Skin epidermis (tissue), 12 donors: Measurements from ENCODE around the gene LGR6.
"Not testable (repeated sequence)": the region's sequence is repeated elsewhere in the genome, so short reads cannot be mapped to it uniquely, and the experiment has no call there.

Experiments
- H3K27ac ChIP-seq, 21 experiments: fragments of 200-600 bp; sonication (generic) in 11 of 21; one replicate each; pipeline ENCODE4 v1.5.0; 2020; ENCODE audit warnings: mild to moderate bottlenecking in 3 of 21, inconsistent platforms in 2 of 21, moderate library complexity in 2 of 21
- H3K4me3 ChIP-seq, 7 experiments: fragments of 200-600 bp; sonication (generic) in 2 of 7; one replicate each; pipeline ENCODE4 v1.5.0; 2020; ENCODE audit warnings: inconsistent platforms in 2 of 7, mild to moderate bottlenecking in 2 of 7, moderate library complexity in 1 of 7

The LGR6 gene

DNA sequence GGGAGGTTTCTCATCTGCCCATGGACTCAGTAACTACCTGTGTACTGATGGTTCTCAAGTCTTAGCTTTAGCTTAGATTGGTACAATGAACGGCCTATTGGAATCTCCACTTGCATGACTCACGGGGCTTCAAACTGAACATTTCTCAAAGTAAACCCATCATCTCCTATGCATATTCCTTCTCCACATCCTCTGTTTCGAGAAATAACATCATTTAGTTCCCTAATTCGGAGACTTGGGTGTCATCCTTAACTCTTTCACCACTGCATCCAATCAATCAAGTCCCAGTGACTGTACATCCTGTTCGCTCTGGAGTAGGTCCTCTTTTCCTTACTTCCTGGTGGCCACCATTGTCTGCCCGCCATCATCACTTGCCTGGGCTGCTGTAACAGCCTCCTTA lies 55.8 kb downstream of the LGR6 start:
- Histone ChIP-seq H3K27ac (peak overlapping the region in 1 of 21 experiments; percentile 20), H3K4me3 (no peak overlapping the region)

DNA sequence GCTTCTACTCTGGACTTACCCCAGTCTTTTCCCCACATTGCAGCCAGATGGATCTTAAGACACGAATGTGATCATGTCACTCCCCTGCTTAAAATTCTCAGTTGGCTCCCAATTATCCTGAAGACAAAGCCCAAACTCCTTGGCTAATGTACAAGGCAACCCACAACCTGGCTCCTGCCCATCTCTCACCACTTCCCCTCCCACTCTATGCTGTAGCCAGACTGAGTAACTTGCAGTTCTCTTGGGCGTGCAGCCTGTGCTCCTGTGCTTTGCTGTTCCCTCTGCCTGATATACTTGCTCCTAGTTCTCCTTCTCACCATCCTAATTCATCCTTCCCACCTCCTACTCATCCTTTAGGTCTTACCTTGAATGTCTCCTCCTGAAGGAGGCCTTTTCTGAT lies 56.2 kb downstream of the LGR6 start:
- Histone ChIP-seq H3K4me3 (no peak overlapping the region), H3K27ac (peak overlapping the region in 1 of 21 experiments; percentile 20)

DNA sequence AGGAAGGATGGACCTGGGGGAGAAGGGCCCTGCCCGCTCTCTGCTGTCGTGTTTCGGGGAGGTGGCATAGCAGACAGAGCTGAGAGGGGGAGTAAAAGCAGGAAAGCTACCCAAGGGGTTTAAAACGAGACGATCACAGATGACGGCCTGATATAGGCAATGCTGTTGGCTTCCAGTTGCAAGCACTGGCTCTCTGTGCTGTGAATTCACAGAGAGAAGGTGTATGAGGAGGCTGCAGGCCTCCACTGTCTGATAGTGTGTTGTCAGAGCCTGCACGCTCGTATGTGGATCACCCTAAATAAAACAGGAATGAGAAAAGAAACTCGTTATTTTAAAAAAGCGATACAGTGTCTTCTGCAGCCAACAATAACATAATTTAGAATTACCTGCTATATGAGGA lies 57.4 kb downstream of the LGR6 start:
- no peak overlapping the region for H3K27ac ChIP-seq
- H3K4me3 ChIP-seq, result no peak overlapping the region

DNA sequence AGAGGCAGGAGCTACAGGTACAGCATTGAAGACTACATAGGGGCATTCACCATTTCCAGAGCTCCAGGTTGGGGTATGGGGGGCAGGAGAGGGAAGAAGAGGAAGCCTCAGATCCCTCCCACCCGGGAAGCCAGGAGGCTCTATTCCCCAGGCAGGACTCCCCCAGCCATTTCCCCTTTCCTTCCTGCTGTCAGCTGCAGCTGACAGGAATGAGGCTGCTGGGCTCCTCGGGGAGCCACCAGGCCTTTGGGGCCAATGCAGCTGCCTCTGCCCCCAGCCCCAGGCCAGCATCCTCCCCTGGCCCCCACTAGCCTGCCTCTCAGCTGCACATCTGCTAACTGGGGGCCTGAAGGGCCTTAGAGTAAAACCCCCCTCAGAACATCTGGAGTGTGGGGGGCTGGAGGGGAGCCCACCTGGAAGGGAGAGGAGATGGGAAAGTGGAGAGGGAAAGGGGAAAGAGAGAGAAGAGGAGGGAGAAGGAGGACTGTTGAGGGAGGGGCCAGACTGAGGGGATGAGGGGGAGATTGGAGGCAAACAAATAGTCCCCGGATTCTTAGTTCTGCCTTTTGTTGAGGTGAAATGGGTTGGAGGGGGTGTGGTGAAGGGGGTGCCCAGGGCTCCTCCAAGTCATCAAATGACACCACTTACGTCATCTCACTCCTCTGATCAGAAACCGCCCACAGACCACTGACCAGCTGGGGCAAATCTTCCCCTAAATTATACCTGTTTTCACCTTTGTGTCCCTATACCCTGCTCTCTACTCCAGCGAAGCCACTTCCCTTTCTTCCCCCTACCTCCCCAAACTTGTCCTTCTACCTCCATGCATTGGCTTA lies 58.0 kb downstream of the LGR6 start:
- Histone ChIP-seq H3K4me3 (no peak overlapping the region), H3K27ac (no peak overlapping the region)

DNA sequence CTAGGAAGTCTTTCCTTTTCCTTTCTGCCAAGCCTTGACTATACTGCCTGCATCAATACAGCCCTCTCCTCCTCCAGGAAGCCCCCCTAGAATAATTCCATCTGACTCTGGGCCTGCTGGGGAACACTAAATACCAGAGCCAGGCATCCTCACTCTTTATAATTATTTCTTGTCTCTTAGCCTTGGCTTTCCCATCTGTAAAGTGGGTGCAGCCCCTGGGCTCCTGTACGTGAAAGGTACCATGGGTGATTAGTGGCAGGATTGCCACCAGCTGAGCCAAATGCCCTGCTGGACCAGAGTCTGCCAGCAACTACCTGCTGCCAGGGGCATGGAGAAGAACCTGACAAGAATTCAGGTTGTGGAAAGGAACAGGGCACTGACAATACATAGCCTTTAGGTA lies 58.7 kb downstream of the LGR6 start:
- Histone ChIP-seq H3K4me3 (no peak overlapping the region), H3K27ac (no peak overlapping the region)

DNA sequence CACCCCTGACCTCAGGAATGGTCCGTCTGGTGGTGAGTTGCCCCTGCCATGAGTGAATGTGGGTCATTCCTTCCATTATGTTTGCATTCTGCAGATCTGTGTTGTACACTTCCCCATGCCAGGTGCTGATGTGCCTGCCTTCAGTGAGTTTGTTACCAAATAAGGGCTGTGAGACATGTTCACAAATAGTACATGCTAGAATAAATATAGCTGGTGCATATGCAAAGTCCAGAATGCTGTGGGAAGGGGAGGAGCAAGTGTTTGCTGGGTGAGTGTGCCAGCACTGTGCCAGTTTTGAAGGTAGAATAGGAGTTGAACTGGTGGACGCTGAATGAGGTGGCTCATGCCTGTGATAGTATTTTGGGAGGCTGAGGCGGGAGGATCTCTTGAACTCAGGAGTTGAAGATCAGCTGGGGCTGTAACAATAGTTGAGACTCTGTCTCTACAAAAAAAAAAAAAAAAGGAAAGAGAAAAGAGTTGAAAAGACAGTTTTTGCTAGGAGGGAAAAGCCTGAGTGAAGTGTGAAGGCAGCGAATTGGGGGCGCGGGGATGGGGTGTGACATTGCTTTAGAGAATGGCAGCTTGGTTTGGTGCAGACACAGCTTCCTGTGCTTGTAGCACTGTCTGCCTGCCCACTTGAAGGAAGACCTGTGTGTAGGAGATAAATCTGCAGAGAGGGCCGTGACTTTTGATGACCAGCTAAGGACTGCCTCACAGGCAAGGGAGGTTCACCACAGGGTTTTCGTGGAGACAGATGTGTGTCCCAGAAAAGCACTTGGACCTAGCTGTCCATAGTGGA lies 61.1 kb downstream of the LGR6 start:
- H3K27ac ChIP-seq, result peak overlapping the region in 1 of 21 experiments; percentile 59
- no peak overlapping the region for H3K4me3 ChIP-seq

DNA sequence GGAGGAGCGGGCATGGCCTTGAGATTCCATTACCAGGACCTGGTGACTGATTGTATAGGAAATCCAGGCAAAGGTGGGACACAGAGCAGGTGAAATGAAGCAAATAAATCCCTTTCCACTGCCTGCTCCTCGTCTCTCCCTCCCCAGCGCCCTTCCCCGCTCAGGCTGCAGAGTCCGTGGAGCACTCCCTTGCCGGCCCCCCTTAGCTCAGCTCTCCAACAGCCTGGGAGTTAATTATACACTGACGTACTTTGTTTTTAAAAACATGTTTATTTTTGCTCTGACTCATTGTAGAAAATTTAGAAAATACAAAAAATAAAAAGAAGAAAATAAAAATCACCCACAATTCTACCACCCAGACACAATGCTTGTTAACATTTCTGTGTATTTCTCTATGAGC lies 61.7 kb downstream of the LGR6 start:
- H3K4me3 ChIP-seq, result no peak overlapping the region
- peak overlapping the region in 1 of 21 experiments; percentile 59 for H3K27ac ChIP-seq

DNA sequence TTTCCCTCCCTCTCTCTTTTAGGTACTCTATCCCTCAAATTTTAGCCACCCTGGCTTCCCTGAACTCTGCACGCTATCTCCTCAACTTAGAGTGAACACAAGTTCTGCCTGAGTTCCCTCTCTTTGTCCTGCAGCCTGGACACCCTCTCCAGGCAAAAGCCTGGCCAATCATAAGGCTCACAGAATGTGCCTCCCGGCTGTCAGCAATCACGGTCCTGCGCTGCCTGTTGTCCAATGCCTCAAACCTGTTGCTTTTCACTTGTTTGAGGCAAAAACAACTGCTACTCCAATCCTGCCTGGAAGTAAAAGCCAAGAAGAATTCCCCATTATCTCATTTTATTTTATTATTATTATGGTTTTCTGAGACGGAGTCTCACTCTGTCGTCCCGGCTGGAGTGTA lies 66.1 kb downstream of the LGR6 start:
- Histone ChIP-seq H3K27ac (no peak overlapping the region), H3K4me3 (no peak overlapping the region)

DNA sequence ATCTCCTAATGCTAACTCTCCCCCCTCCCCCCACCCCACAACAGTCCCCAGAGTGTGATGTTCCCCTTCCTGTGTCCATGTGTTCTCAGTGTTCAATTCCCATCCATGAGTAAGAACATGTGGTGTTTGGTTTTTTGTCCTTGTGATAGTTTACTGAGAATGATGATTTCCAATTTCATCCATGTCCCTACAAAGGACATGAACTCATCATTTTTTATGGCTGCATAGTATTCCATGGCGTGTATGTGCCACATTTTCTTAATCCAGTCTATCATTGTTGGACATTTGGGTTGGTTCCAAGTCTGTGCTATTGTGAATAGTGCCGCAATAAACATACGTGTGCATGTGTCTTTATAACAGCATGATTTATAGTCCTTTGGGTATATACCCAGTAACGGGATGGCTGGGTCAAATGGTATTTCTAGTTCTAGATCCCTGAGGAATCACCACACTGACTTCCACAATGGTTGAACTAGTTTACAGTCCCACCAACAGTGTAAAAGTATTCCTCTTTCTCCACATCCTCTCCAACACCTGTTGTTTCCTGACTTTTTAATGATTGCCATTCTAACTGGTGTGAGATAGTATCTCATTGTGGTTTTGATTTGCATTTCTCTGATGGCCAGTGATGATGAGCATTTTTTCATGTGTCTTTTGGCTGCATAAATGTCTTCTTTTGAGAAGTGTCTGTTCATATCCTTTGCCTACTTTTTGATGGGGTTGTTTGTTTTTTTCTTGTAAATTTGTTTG lies 67.8 kb downstream of the LGR6 start:
- H3K27ac ChIP-seq, H3K4me3 ChIP-seq: not testable (repeated sequence)

DNA sequence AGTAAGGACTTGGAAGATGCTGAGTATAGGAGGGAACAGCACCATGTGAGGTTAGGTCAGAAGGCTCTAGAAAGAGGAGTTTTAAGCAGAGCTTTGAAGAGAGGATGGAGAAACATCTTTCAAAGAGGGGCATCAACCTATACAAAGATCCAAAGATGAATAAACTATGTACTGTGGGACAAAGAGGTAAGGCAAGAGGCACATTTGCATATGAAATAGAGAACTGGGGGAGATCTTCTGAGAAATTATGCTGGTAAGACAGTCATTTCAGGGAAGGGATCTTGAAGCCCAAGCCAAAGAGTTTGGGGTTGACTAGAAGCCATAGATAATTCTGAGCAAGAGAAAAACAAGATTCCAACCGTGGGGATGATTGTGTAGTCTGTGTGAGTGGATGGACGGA lies 70.0 kb downstream of the LGR6 start:
- no peak overlapping the region for H3K27ac ChIP-seq
- H3K4me3 ChIP-seq, result no peak overlapping the region

DNA sequence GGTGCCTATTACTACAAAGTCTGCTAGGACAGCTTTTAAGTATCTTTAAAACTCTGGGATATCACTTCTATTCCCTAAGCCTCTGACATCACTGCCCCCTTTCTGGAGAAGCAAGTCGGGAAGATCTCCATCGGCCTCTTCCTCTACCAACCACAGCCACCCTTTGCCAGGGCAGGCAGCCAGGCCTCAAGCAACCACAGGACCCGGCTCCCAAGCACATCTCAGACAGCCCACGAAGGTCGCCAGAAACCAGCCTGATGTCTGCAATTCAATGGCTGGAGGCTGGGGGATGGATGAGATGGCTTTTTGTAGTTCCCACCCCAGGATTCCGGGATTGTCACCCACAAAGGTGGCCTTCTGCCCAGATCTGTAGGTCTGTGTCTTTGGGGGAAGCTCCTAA lies 70.7 kb downstream of the LGR6 start:
- Histone ChIP-seq H3K4me3 (no peak overlapping the region), H3K27ac (no peak overlapping the region)

DNA sequence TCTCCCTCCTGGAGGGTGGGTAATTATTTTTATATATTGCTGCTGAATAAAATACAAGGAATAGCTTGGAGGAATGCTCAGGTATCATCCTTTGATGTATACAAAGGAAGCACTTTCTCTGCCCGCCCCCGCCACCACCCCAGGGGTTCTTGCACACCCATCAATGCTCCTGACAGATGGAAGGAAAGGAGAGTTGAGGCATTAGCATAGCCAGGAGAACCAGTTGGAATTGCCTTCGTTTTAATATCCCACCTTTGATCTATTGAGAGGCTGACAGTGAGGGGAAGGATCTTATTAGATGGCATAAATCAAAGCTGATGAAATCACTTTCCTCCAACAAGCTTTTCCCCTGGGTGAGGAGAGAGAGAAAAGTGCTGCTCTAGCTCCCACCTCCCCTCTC lies 71.1 kb downstream of the LGR6 start:
- H3K4me3 ChIP-seq, result no peak overlapping the region
- no peak overlapping the region for H3K27ac ChIP-seq

DNA sequence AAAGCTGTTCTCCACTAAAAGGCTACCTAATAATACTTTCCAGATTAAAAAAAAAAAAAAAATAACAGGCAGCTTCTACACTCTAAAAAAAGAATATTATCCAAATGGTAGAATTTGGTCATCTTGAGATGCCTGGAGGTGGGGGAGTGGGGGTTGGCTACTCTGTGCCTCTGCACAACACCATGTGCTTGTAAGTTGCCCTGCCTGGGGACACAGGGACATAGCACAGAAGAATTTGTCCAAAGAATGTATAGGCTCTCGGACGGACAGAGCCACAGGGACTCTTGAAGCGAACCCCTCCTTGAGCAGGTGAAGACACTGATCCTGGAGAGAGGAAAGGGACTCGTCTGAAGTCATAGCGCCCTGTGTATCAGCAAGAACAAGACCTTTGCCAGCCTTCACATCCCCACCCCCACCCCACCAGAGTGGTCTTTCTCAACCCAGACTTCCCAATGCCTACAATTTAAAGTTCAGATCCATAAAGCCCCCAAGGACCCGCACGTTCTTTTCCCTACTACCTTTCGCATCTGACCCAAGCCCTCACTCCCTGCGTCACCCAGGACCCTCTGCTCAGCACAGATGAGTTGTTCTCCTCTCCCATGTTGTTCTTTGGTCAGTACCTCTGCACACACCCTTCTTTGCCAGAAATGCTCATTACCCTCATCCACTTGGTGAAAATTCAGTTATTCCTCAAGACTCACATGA lies 72.6 kb downstream of the LGR6 start:
- no peak overlapping the region for H3K4me3 ChIP-seq
- no peak overlapping the region for H3K27ac ChIP-seq

DNA sequence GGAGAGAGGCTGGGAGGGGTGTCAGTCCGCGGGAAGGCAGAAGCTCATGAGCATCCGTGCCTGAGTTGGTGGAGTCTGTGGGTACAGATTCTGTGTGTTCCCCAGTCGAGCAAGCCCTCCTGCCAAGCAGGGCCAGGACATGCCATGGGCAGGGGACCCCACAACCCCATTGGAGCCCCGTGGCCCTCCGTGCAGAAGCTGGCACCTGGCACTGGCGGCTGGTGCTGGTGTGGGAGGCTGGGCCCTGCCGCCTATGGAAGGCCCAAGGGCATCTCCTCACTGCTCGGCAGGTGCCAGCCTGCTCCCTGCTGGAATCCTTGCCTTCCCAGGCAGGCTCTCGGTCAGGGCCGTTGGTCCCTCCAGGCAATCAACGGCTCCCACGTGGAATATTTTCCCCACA lies 74.4 kb downstream of the LGR6 start:
- Histone ChIP-seq H3K27ac (peak overlapping the region in 1 of 21 experiments; percentile 69), H3K4me3 (no peak overlapping the region)

DNA sequence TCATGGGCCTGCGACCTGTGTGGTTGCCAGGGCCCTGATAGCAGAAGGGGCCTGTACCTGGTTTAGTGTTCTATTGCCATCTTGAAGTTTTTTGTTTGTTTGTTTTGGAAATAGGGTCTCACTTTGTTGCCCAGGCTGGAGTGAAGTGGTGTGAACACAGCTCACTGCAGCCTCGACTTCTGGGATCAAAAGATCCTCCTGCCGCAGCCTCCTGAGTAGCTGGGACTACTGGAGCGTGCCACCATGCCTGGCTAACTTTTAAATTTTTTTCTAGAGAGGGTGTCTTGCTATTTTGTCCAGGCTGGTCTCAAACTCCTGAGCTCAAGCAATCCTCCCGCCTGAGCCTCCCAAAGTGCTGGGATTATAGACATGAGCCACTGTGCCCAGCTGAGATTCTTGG lies 75.2 kb downstream of the LGR6 start:
- Histone ChIP-seq H3K4me3 (no peak overlapping the region), H3K27ac (peak overlapping the region in 1 of 21 experiments; percentile 69)

DNA sequence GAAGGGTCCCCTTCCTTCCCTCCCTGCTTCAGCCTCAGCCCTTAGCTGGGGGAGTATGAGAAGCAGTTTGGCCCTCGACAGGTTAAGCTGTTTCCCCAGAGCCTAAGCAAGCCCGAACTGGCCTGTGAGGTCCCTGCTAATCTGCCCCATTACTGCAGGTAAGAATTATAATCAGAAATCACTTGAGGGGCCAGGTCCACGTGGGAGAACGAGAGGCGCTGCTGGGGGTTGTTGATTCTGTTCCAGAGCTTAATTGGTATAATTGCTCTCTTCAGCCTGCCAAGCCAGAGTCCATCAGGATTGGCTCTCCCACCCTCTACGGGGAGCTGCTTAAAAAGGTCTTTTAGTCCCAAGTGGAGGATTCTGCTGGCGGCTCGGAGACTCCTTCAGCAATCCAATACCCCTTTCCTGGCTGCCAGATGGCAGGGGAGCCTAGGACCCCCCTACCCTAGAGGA lies 77.3 kb downstream of the LGR6 start:
- peak overlapping the region in 1 of 21 experiments; percentile 5 for H3K27ac ChIP-seq
- H3K4me3 ChIP-seq, result no peak overlapping the region

DNA sequence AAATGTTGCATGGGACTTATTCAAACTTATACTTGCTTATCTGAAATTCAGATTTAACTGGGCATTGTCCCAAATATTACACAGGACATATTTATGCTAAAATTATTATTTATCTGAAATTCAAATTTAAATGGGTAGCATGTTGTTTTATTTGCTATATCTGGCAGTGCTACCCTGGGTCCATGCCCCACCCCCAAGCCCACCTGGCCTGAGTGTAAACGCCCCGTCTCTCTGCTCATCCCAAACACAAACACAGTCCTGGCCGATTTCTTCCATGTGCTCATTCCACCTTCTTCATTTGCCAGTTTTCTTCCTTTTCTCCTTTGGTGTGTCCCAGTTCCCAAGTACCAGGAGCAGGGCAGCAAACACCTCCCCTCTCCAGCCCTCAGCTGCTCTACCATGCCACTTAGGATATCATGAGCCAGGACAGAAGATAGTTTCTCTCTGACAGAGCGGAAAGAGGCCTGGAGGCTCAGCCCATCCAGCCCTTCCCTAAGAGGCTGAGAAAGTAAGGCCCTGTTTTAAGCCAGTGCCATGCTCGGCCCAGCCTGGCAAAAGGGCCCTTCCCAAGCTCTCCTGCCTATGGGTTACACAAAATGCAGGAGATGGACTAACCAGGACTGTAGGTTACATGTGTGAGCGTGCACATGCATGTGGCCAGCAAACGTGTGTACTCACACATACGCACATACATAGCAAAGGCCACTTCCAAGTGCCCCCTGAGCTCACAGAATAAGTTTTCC lies 78.7 kb downstream of the LGR6 start:
- no peak overlapping the region for H3K4me3 ChIP-seq
- no peak overlapping the region for H3K27ac ChIP-seq

DNA sequence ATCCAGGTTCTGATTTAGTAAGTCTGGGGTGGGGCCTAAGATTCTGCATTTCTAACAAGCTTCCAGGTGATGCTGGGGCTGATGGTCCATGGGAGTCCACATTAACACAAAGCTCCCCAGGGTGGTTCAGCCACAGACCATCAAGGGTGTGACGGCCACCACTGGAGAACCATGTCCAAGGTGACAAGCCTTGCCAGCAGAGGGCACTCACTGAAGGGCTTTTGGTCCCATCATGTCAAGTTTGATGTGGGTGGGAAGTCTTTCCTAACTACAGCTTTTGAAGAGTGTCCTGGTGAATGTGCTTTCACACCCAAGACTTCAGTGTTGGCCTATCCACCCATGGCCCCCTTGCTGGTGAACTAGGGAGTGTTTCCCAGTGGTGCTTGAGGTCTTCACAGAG lies 81.0 kb downstream of the LGR6 start:
- Histone ChIP-seq H3K4me3 (no peak overlapping the region), H3K27ac (no peak overlapping the region)
